Stimulated activated CD8-positive, alpha-beta memory T cell treated with anti-CD3 and anti-CD28 coated beads, Interleukin-4, amount 100 ng/mL, for 4 hours (primary cell): ENCODE measurements around the gene OR6M1.

Experiments
- DNase-seq, 2 donors: peaks; one replicate each; pipeline ENCODE4 v3.0.0-alpha.2; 2020; ENCODE audit warnings: low read depth in 2 of 2, low spot score in 1 of 2

Gene OR6M1, protein sequence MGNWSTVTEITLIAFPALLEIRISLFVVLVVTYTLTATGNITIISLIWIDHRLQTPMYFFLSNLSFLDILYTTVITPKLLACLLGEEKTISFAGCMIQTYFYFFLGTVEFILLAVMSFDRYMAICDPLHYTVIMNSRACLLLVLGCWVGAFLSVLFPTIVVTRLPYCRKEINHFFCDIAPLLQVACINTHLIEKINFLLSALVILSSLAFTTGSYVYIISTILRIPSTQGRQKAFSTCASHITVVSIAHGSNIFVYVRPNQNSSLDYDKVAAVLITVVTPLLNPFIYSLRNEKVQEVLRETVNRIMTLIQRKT

DNA sequence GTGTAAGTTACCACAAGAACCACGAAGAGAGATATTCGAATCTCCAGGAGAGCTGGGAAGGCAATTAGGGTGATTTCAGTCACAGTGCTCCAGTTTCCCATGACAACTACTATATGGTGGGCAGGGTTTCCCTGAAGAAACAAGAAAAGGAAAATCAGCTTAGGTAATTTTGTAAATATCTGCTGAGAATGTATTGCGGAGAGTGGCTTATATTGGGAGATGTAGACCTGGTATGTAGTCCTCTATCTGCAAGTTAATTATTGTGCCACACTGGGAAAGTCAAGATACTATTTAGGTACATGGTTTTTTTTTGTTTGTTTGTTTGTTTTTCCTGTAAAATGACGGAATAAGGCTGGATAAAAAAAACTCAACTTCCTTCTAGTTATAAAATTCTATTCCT, at the start of gene OR6M1:
Gene OR6M1 (minus strand): TSS at position 101 of the 400 bp plus-strand sequence. CDS start 0 bp downstream, at position 101.
- no peak for DNase-seq

DNA sequence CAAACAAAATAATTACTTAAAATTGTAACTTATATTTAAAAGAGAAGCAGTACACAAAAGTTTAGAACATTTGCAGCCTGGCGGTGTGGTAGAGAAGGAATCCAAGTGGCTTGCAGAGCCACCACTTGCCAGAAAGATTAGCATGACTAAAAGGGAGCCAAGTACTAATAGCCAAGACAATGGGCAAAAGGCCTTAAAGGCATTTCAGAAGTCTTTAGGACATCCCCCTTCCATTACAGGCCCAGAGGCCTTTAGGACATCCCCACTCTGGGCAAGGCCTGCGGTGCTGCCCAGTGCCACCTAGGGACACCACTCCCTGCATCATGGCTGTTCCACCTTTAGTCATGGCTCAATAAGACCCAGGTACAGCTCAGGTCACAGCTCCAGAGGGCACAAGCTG, 46.9 kb upstream of the OR6M1 start:
- DNase-seq, result no peak

DNA sequence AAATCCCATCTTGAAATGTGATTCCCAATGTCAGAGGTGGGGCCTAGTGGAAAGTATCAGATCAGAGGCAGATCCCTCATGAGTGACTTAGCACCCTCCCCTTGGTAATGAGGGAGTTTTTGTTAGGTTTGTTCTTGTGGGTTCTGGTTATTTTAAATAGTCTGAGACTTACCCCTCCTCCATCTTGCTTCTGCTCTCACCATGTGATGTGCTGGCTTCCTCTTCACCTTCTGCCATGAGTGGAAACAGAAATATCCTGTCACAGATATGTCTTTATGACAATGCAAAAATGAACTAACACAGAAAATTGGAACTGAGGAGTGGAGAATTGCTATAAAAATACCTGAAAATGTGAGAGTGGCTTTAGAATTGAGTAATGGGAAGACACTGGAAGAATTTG, 46.2 kb upstream of the OR6M1 start:
- DNase-seq, result no peak

DNA sequence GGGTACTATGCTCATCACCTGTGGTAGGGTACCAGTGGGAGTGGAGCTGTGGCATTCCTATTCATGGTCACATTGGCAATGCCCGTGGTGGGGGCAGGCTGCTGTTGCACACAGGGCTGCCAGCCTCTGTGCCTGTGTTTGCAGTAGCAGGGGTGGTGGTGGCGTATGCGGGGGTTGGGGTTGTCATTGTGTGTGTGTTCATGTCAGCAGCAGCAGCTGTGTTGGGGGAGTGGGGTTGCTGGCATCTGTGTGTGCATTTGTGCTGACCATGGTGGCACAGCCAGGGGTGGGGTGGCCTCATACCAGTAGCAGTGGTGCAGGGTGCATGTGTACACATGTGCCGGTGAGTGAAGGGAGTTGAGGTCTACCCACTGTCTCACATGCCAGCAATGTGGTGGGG, 45.0 kb upstream of the OR6M1 start:
- no peak for DNase-seq

DNA sequence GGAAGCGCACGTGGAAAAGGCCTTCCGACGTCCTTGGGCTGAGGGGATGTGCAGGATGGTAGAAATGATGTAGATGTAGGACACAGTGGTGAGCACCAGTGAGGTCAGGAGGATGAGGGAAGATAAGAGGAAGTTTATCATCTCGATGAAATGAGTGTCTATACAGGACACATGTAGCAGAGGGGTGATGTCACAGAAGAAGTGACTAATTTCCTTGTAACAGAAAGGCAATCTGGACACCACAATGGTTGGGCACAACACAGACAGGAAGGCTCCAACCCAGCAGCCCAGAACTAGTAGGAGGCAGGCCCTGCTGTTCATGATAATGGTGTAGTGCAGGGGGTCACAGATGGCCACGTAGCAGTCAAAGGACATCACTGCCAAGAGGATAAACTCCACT, 35.0 kb upstream of the OR6M1 start:
- DNase-seq, result no peak

DNA sequence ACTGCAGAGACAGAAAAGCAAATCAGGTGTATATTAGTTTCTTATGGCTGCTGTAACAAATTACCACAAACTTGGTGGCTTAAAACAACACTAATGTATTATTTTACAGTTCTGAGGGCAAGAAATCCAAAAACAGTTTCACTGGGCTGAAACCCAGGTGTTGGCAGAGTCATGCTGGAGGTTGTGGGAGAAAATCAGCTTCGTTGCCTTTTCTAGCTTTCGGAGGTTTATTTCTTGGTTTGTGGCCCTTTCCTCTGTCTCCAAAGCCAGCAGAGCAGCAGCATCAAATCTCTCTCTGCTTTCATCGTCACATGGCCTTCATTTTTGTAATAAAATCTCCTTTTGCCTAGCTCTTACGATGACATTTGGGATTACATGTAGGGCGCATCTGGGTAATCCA, 33.0 kb upstream of the OR6M1 start:
- no peak for DNase-seq

DNA sequence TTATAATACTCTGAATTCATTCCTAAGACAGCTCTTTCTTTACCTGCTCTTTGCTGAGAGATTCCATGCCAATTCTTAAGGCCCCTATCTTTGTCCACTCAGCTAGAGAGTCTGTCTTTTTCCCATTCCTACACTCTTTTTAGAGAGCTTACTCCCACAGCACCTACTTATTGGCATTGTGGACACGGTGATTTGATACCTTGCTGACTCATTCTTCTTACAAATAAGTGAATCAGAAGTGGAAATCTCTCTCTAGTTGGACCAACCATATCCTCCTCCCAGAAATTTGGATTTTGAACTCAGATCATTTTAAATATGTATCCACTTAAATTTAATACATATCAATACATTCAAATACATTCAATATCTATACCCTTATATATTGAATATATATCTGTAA, 32.5 kb upstream of the OR6M1 start:
- no peak for DNase-seq

DNA sequence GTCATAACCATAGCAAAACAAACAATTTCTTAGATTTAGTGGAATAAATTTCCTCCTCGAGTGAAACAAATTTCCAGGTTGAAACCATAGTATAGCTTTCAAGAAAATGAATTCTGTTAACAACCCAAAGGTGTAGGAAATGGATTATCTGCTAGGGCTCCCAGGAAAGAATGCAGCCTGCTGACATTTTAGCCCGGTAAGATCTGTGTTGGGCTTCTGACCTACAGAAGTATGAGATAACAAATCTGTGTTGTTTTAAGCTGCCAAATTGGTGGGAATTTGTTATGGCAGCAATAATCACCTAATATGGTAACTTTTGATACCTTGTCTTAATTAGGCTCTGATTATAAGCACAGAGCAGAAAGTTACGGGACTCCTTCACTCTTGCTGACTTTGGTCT, 32.0 kb upstream of the OR6M1 start:
- DNase-seq, result no peak

DNA sequence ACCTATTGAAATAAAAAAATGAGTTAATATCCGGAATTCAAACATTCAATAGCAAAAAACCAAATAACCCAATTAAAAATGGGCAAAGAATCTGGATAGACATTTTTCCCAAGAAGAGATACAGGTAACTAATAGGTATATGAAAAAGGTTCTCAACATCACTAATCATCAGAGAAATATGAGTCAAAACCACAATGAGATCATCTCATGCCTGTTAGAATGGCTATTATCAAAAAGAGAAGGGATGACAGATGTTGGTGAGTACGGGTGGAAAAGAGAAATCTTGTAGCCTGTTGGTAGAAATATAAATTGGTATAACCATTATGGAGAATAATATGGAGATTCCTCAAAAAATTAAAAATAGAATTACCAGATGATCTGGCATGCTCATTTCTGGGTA, 26.9 kb upstream of the OR6M1 start:
- no peak for DNase-seq

DNA sequence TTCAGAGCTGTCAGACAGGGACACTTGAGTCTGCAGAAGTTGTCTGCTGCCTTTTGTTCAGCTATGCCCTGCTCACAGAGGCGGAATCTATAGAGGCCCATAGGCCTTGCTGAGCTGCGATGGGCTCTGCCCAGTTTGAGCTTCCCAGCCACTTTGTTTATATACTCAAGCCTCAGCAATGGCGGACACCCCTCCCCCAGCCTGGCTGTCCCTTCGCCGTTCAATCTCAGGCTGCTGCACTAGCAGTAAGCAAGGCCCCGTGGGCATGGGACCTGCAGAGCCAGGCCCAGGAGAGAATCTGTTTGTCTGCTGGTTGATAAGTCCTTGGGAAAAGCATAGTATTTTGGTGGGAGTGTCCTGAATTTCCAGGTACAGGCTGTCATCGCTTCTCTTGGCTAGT, 23.6 kb upstream of the OR6M1 start:
- no peak for DNase-seq

DNA sequence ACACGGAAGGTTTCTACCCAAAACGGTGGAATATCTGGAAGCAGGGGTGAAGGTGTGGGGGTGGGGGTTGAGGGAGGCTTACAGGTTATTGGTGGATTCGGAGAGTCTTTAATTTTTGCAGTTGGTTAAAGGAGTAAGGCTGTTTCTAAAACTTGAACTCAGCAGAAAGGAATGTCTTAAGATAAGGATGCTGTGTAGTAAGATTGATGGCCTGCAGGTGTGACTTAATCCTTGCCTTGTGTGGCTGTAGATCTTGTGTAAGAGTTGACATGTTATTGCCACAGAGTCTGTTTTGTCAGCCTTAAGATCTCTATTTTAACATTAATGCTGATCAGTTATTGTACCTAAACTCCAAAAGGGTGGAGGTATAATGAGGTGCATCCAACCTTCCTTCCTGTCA, 16.4 kb upstream of the OR6M1 start:
- no peak for DNase-seq

DNA sequence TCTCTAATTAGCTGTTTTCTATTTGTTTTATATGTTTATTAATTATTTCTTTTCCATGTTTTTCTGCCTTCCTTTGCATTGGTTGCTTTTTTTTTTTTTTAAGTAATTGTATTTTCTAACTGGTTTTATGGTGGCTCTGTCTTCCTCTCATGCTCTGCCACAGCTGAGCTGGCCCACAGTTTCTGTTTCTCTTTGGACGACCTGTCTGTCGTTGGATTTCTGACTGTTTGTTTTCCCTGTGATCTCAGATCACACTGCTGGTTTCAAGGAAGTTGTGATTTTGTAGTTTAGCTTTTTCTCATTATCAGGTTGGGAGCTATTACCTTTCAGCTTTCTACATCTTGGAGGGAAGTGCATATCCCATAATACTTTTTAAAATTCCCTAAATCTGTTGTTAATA, 15.9 kb upstream of the OR6M1 start:
- no peak for DNase-seq

DNA sequence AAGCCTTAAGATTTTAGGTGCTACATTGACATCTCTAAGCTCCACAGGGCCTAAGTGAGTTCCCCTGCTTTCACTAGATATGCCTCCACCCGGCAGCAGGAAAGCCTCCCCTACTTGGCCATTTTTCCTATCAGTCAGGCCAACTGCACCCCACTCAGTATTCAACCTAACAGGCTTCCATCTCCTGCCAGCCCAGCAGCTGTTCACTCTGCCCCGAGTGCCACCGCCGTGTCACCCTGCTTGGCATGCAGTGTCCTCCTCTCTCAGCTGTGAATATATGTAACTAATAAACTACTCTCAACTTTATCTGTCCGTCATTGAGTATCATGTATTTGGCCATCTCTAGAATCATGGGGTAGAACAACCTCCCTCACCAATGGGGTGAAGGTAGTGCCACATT, 9.0 kb upstream of the OR6M1 start:
- DNase-seq, result no peak

DNA sequence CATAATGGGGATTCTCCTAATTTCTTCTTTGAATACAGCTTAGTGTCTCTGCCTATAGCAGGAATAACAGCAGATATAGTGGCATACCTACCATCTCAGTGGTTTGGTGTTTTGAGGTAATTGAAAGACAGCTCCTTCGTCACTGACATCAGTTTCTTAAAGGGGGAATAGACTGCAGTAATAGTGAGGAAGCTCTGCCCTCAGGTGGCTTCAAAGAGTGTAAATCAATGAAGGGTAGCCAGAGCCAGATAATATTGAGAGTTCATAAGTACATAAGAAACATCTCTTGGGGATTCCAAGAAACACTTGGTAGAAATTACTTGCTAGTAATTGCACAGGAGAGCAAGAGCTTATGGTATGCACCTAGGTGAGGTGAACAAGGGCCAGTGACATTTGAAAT, 4.4 kb downstream of the OR6M1 start:
- no peak for DNase-seq

DNA sequence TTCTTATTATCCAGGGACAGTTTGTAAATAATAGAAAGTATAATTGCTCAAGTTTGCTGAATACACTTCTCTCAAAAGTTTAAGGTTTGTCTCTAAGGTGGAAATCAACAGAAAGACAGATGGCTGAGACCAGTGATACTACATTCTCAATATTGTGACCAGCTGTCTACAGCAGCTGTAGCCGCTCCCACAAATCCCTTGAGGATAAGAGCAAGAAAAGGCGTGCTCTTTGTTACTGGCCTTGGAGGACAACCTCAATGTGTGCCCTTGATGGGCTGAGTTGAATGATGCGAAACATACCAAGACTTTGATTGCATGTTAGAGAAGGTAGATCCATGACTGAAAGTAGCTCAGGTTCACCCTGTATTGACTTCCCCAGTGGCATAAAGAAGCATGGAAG, 6.1 kb downstream of the OR6M1 start:
- DNase-seq, result no peak

DNA sequence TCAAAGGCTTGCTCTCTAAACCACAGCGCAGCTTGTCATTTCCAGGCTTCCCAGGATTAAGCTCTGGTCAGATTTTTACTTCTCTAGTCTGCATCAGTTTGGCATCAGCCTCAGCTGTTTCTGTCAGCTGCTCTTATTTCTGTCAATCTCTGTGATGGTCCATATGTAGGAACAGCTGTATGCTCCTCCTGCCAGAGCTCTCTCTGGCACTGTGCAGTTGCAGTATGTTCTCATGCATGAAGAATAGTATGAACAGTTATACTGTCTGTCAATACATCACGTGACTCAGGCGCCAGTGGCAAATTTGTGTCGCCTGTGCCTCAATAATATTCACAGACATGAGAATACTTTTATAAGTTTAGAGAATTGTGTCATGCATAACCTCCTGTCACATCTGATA, 6.7 kb downstream of the OR6M1 start:
- DNase-seq, result no peak

DNA sequence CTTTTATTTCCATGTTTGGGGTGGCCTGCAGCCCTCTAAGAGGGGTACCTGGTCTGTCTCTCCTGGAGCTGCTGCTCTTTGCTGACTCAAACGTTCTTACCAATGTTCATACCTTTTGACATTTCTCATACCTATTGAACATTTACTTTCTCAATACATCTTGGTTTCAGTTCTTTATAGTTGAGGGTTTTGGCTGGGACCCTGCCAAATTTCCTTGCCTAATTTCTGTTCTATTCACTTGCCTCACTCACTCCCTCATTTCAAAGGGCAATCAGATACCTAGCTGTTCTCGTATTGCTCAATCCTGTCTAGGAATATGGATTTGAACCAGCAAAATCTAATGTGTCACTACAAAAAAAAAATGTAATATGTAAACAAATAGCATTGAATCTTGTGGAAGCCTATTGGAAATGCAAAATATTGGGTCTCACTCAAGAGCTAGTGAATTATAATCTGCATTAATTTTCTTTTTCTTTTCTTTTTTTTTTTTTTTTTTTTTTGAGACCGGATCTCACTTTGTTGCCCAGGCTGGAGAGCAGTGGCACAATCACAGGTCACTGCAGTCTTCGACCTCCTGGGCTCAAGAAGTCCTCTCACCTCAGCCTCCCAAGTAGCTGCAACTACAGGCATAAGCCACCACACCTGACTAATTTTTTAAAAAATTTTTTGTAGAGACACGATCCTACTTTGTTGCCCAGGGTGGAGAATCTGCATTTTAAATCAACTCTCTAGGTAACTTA, 7.5 kb downstream of the OR6M1 start:
- no peak for DNase-seq

DNA sequence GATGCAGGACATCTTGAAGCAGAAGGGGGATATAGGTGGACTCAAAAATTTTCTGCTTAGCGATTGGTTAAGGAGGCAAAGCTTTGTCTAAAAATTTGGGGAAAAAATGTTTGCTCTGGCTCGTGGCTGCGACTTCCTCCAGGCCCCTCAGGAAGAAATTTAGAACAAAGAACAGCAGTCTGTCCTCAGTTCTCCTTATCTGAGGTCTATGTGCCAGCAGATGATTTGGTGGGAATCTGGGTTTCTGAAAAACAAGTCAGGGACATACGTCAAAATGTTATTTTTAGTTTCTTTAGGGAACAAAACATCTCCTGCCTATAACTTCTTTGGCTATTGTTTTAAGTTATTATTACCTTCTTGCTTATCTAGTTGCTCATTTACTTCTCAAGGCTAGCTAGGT, 8.1 kb downstream of the OR6M1 start:
- DNase-seq, result no peak

DNA sequence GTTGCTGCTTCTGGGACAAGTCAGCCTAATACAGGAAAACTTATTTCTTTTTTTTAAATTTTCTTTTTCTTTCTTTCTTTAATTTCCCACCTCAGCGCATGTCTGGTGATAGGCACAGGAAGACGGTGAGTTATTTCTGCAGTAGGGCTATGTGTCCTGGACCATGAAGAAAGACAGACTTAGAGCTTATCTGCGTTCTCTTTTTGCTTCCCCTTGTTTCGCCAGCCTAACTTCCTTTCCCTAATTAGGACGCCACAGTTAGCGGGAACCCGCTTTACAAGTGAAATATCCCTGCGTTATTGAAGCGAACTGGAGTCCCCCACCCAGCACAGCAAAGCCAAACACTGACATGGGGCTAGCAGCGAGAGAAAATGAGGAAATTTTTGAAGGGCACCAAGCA, 8.6 kb downstream of the OR6M1 start:
- no peak for DNase-seq

DNA sequence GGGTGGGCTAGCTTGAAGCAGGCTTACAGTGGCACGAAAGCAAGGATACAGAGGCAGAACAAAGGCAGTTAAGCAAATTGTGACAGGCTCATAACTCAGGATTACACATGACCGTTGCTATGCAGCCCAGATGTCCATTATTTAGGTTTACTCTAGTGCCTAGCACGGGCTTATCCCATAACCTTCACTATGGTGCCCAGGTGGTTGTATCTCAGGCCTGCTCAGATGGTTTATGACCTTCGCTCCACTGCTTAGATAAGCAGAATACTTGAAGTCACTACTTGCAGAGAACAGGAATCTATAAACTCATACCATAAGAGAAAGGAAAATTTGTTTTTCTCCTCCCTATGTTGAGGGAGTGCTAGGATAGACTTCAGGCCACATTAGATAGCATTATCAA, 9.0 kb downstream of the OR6M1 start:
- DNase-seq, result no peak

DNA sequence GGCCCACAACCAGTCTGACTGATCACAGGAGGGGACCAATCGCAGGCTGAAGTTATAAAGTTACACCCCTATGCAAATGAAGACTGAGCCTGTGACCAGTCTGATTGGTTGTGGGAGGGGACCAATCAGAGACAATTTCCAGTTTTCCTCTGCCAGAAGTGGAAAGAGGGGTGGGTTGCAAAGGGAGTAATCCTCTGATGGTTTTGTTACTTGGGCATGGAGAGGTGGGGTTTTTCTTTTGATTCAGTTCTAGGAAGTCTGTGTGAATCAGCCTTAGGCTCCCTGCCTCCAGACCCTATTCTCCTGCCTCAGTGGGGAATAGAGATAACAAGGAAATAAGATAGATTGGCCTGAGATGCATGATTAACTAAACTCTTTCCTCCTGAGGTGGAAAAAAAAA, 9.9 kb downstream of the OR6M1 start:
- DNase-seq, result no peak

DNA sequence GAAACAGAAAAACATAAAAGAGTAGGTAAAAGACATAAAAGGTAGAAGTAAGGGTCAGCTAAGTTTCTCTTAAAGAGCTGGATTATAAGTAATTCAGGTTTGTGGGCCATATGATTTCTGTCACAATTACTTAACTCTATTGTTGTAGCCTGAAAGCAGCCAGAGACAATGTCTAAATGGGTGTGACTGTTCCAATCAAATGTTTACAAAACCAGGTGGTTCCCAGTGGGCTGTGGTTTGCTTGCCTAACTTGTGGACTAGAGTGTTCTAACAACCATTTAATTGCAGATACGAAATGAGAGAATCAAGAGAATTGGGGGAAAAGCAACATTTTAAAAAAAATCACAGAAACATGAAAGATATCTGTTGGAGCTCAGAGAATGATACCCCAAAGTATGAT, 22.6 kb downstream of the OR6M1 start:
- no peak for DNase-seq

DNA sequence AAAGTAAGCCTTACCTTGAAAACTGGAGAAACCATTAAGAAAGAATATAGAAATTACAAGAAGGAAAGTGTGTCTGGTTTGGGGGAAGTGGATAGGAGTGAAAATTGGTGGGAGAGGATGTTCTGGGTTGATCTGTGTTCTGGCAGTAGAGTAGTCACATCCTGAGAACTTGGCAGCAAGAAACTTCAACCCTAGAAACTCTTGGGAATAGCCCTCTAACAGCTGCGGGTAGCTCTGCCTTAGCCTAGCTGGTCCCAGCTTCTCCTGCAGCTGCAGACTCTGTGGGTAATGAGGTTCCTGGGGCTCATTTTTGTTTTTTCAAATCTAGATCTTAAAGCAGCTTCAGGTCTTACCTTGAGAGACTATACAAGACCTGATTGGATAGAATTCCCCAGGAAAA, 27.6 kb downstream of the OR6M1 start:
- DNase-seq, result no peak
